Measurements from ENCODE around the gene PICK1.

GRCh38 chr22:38012604-38013072 is 44.6 kb upstream of the PICK1 start:
- no peak for TF ChIP-seq CTCF (conservative IDR thresholded peaks at IDR 0.05 in 1 of 2, IDR thresholded peaks at IDR 0.05 in 1 of 2; ENCODE audit: extremely low read depth in 1 of 2, insufficient read depth in 1 of 2, low read depth in 1 of 2, low read length in 2 of 2)
- no peak for TF ChIP-seq EZH2 (IDR thresholded peaks at IDR 0.05; ENCODE audit: borderline replicate concordance, low read length)

Measured in mammary epithelial cell (primary cell).